GM18508 (cell line): ENCODE results near the gene DYNC1I1.

ENCODE experiments used
- ATAC-seq: cut with Tn5 transposase; IDR thresholded peaks from one replicate; pipeline ENCODE4 v1.9.1; 2021; ENCODE audit warnings: moderate number of reproducible peaks; ENCODE audit not compliant: insufficient read depth, unreplicated experiment

Gene DYNC1I1

GRCh38 chr7:95788258-95788657 lies 15.9 kb downstream of the DYNC1I1 start:
- no peak for ATAC-seq

- no peak for ATAC-seq
Measured at GRCh38 chr7:95788884-95789283, 16.5 kb downstream of the DYNC1I1 start.

DNA sequence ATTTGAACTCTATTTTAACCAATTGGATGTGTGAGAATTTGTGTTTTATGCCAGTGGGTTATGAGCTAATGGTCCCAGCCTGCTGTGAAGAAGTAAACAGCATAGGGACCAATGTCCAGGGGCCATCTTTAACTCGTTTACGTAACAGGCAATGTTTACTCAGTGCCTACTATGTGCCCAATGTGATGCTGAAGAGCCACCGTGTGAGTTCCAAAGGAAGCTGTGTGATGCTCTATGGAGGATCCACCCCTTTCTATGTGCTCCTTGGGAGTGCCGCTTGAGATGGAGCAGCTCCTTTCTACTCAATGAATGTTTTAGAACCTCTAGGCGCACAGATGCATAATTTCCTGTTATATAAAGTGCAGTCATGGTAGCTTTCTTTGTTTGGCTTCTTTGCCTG lies 21.3 kb downstream of the DYNC1I1 start:
- no peak for ATAC-seq

GRCh38 chr7:95794917-95795515 lies 22.7 kb downstream of the DYNC1I1 start:
- ATAC-seq = peak; percentile 54

- no peak for ATAC-seq
Measured at GRCh38 chr7:95796617-95797016, 24.3 kb downstream of the DYNC1I1 start.

GRCh38 chr7:95798401-95798930 lies 26.1 kb downstream of the DYNC1I1 start:
- ATAC-seq = no peak

GRCh38 chr7:95800787-95801186 lies 28.4 kb downstream of the DYNC1I1 start:
- no peak for ATAC-seq

DNA sequence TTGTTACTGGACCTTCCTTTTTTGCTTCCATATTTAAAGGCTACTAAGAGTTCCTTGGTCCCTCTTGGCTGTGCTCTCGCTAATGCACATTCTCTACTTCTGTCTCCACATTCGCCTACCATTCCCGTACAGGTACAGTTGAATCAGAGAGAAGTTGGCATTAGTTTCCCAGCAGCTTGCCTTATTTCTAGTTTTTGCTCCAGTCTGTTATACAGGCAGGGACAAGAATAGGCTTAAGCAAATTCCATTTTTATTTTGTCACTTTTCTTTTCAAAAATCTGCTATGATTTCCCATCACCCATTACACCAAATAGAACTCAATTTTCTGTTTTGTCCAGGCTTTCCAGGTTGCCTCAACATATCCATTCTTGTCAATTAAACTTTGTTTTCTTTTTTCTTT lies 29.9 kb downstream of the DYNC1I1 start:
- ATAC-seq = no peak

DNA sequence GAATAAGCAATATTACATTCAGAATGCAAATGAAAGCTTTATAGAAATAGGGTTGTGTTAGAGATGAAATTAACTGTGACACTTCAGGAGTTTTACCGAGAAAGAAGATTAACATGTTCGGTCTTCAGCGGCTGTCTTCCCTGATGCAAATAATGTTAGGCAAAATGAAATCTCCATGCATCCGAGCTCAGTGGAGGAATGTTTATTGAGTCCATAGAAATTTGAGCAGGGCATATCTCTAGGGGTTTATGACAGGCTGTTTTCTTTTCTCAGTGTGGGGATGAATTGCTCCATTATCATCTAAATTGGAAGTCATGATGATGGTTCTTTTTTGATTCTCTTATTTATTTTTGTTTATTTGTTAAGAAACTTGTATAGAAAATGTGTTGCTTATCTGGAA lies 31.7 kb downstream of the DYNC1I1 start:
- ATAC-seq = no peak

GRCh38 chr7:95805909-95806308 lies 33.6 kb downstream of the DYNC1I1 start:
- ATAC-seq = no peak

DNA sequence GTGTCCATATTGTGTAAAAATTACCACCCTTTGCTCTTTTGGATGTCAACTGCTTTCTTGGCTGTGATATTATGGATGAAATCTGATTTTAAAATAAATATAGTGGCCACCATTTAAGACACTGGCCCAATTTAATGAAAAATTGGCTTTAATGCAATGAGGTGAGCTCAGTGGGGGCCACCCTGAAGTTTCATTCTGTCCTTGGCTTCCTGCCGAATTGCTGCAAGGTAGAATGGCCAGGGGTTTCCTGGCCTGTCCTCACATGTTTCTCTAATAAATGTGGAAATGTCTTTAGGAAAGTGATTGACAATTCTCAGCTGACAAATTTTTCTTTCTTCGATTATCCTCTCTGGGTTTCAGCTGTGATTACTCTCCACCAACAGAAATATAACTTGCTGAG lies 36.0 kb downstream of the DYNC1I1 start:
- no peak for ATAC-seq

DNA sequence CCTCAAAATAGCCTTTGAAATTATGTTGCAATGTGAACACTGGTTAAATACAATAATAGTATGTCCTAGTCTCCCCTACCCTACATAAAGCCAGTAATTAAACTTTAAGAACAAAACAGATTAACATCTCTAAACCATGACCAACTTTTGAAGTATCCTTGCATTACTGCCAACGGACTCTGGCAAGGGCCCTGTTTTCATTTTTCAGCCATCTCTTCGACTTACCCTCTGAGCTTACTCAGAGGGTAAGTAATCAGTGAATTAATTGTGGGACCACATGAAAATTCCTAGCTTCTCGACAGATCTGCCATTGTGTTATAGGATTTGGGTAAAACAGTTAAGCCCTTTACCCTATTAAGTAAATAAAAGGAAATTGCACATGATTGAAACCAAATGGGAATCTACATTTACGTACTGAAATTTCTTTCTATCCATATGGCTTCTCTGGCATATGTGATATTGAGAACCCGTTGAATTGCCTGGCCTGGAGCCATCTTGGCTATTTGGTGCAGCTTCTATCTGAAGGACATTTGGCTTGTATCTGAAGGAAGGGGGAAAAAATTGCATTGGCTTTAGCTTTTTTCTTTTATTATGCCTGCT lies 39.6 kb downstream of the DYNC1I1 start:
- ATAC-seq = no peak

DNA sequence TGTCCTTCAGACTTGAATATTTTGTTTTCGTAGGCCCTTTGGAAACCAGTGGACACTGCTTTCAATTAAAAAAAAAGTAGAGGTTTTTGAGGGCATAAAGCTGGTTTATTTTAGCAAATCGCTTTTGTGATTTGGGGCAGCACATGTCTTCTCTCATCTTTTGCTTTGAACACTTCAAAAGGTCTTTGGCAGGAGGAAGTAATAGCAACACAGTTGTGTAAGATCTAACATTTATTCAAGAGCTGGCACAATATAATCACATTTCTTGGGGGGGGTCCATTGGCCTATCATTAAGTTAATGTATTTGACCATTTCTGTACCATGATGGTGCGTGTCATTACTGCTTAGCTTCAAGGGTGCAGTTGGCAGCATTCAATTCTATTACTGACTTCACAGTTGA lies 42.4 kb downstream of the DYNC1I1 start:
- ATAC-seq = no peak

- ATAC-seq = no peak
Measured at GRCh38 chr7:95817866-95818640, 45.7 kb downstream of the DYNC1I1 start.

DNA sequence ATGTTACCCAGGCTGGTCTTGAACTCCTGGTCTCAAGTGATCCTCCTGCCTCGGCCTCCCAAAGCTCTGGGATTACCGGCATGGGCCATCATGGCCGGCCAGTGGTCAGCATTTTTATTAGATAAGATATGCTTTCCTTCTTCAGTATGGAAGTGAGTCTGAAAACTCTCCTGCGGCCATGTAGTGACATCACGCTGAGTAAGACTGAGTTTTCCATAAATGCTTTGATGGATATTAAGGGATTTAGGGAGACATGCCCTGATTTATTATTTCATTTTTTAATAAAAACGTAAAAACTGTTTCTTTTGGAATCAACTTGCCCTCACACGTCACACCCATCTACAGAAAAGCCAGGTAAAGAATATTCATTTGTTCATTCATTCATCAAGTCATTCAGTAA lies 48.4 kb downstream of the DYNC1I1 start:
- no peak for ATAC-seq

DNA sequence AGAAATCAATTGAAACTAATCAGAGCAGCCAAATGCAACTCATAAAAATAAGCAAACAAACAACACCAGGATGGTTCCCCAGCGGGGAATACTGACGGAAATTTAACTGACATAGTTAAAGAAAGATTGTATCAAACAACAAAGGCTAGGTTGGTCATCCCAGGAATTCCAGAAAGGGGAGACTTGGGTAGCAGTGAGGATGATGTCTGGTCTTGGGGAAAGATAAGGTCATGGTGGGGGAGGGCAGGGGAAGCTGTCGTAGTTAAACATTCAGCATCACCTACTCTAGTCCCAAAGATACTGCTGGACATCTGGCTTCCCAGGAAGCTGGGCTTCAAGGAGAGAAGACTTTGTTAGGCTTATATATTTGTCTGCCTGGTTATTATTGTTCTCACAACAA lies 50.4 kb downstream of the DYNC1I1 start:
- no peak for ATAC-seq

GRCh38 chr7:95824616-95825015 lies 52.3 kb downstream of the DYNC1I1 start:
- ATAC-seq = no peak

DNA sequence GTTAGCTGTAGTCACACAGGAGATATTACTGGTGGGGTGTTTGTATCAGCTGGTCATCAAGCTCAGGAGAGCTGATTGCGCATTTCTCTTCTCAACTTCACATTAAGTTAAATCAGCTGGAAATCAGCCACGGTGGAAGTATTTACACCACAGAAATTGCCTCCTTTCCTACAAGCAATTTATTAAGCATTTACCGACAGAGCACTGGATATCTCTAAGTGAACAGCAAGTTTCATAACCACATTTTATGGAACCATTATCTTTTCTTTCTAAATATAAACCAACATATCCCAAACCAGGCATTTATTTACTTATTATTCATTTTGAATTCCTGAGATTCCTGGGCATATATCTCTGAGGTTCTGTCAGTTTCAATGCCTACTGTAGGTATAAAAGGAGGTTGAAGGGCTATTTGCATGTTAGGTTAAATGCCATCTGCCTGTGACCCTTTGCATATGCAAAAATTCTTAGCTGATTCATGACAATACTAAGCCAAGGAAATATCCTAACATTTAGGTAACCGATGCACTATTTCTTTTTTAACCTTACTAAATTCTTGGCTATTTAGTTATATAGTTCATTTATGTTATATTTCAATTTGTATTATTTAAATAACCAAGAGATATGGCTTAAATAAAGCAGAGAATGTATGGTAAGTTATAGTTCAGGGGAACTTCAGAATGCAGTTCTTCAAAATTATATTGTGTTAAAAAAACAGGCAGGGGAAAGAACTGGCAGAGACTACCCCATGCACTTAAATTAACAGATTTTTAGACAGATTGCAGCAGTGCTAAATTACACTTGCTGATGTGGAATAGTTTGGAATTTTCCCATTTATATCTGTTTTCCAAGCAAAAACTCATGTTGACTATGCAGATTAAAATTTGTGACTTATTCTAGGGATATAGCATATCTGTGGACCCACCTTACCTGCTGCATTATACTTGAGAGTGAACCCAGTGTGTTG lies 56.8 kb downstream of the DYNC1I1 start:
- no peak for ATAC-seq

DNA sequence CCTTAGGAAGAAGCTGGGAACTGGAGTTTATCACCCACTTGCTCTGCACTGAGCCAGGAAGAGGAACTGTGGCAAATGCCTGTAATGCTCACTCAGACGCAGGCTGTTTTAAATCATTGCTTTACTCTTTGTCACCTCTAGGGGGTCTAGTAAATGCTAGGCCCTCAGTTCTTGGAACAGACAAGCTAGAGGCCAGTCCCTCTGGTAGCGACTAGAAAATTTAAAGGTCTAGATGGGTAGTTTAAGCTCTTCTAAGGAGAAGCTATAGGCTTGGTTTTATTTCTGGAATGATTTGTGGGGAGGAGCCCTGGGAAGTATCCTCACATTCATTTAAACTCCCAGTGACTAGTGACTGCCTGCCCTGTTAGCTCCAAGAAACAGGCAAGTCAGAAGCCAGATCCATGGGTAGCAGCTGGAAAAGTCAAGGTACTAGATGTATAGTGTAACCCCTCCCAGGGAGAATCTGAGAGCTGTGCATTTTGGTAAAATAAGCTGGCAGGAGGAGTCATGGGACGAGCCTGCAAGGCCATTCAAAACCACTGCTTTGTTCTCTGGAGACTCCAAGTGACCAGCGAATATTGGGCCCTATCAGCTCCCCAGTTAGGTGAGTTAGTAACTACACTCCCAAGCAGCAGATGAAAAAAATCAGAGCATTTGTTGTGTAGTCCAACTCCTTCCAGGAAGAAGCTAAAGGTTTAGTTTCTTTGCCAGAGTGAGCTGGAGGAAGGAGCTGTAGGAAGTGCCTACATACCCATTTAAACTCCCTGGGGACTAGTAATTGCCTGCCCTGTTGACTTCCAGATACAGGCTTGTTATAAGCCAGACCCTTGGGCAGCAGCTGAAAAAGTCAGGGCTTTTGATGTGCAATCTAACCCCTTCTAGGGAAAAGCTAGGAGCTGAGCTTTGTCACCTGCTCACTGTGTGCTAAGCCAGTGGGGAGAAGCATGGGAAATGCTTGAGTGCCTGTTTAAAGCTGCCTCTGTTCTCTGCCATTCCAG lies 68.9 kb downstream of the DYNC1I1 start:
- ATAC-seq = no peak
